ENCODE results near the gene TSPAN10. TPM values are rescaled to one million over a fixed set of nuclear protein-coding genes. Genes with fewer than 3 reads are reported as not detected.

TSPAN10 gene
- polyA plus RNA-seq, 1 donor from 2014 or later: 0.36 TPM

GRCh38 chr17:81695211-81695610 lies 58.2 kb downstream of the TSPAN10 start:
- no peaks in the 10 kb centered on the region for H3K36me3 Mint-ChIP-seq
- H3K4me1 Mint-ChIP-seq: no peaks in the 10 kb centered on the region
- no peaks in the 10 kb centered on the region for H3K9me3 Mint-ChIP-seq
- H3K27ac Mint-ChIP-seq: no peak overlapping the region
- no peak overlapping the region for H3K4me3 Mint-ChIP-seq
- no peaks in the 10 kb centered on the region for H3K27me3 Mint-ChIP-seq

- no peaks in the 10 kb centered on the region for H3K27me3 Mint-ChIP-seq
- H3K4me1 Mint-ChIP-seq: no peaks in the 10 kb centered on the region
- no peak overlapping the region for H3K27ac Mint-ChIP-seq
- no peaks in the 10 kb centered on the region for H3K9me3 Mint-ChIP-seq
- no peaks in the 10 kb centered on the region for H3K36me3 Mint-ChIP-seq
- no peak overlapping the region for H3K4me3 Mint-ChIP-seq
Measured at GRCh38 chr17:81695801-81696200, 58.8 kb downstream of the TSPAN10 start.

GRCh38 chr17:81696218-81696941 lies 59.4 kb downstream of the TSPAN10 start:
- H3K27me3 Mint-ChIP-seq: no peaks in the 10 kb centered on the region
- no peaks in the 10 kb centered on the region for H3K9me3 Mint-ChIP-seq
- no peaks in the 10 kb centered on the region for H3K36me3 Mint-ChIP-seq
- no peak overlapping the region for H3K4me3 Mint-ChIP-seq
- peaks cover 0 to 1% (median 0%) of the 10 kb centered on the region in 3 donors for H3K4me1 Mint-ChIP-seq
- no peak overlapping the region for H3K27ac Mint-ChIP-seq

- Mint-ChIP-seq H3K4me3 (no peak overlapping the region), H3K36me3 (no peaks in the 10 kb centered on the region), H3K9me3 (no peaks in the 10 kb centered on the region), H3K27me3 (no peaks in the 10 kb centered on the region), H3K27ac (no peak overlapping the region), H3K4me1 (peaks cover 0 to 8% (median 1%) of the 10 kb centered on the region in 3 donors)
Measured at GRCh38 chr17:81697261-81698044, 60.5 kb downstream of the TSPAN10 start.

Other genes starting within 250 kb of the TSPAN10 start
- not detected for gene BAHCC1, start 241.7 kb upstream of the TSPAN10 start, polyA plus RNA-seq
- 1,302 TPM for gene ACTG1, start 124.4 kb upstream of the TSPAN10 start, polyA plus RNA-seq
- gene FSCN2, start 108.8 kb upstream of the TSPAN10 start, polyA plus RNA-seq: 0.83 TPM
- gene FAAP100, start 84.8 kb upstream of the TSPAN10 start, polyA plus RNA-seq: 25.6 TPM
- gene NPLOC4, start 84 bp upstream of the TSPAN10 start, polyA plus RNA-seq: 53.5 TPM
- 1.5 TPM for gene PDE6G, start 19.3 kb downstream of the TSPAN10 start, polyA plus RNA-seq
- 77.7 TPM for gene OXLD1, start 29.4 kb downstream of the TSPAN10 start, polyA plus RNA-seq
- gene CCDC137, start 29.5 kb downstream of the TSPAN10 start, polyA plus RNA-seq: 27.9 TPM
- 33.2 TPM for gene ARL16, start 46.6 kb downstream of the TSPAN10 start, polyA plus RNA-seq
- gene HGS, start 46.8 kb downstream of the TSPAN10 start, polyA plus RNA-seq: 37.6 TPM
- gene MRPL12, start 66.2 kb downstream of the TSPAN10 start, polyA plus RNA-seq: 63.7 TPM
- gene SLC25A10, start 75.1 kb downstream of the TSPAN10 start, polyA plus RNA-seq: 2.4 TPM
- gene GCGR, start 167.0 kb downstream of the TSPAN10 start, polyA plus RNA-seq: not detected
- gene MCRIP1, start 196.1 kb downstream of the TSPAN10 start, polyA plus RNA-seq: 66.4 TPM
- not detected for gene PPP1R27, start 197.9 kb downstream of the TSPAN10 start, polyA plus RNA-seq
- 177 TPM for gene P4HB, start 223.3 kb downstream of the TSPAN10 start, polyA plus RNA-seq
- 163 TPM for gene ARHGDIA, start 234.1 kb downstream of the TSPAN10 start, polyA plus RNA-seq